CD4-positive, alpha-beta T cell treated with Interleukin-4 for 1 hour (primary cell): ENCODE measurements around the gene SNAI3.

ENCODE experiments used
- DNase-seq, 2 donors: peaks; one replicate each; pipeline ENCODE4 v3.0.0-alpha.2; 2020 to 2022

The SNAI3 gene

GRCh38 chr16:88703486-88704309, 17.4 kb upstream of the SNAI3 start:
- DNase-seq = peak; percentile 67 to 74

- DNase-seq = peak in 1 of 2 donors; percentile 21
Measured at GRCh38 chr16:88702371-88703210, 16.3 kb upstream of the SNAI3 start.

- peak in 1 of 2 donors; percentile 19 for DNase-seq
Measured at GRCh38 chr16:88701581-88702370, 15.5 kb upstream of the SNAI3 start.

- peak; percentile 94 for DNase-seq
Measured at GRCh38 chr16:88700636-88701482, 14.6 kb upstream of the SNAI3 start.

- DNase-seq = no peak
Measured at GRCh38 chr16:88700322-88700635, 14.0 kb upstream of the SNAI3 start.

- DNase-seq = no peak
Measured at GRCh38 chr16:88699180-88699579, 12.9 kb upstream of the SNAI3 start.

- DNase-seq = no peak
Measured at GRCh38 chr16:88698646-88699045, 12.3 kb upstream of the SNAI3 start.

- peak in 1 of 2 donors; percentile 30 for DNase-seq
Measured at GRCh38 chr16:88697831-88698615, 11.7 kb upstream of the SNAI3 start.

GRCh38 chr16:88697116-88697830, 11.0 kb upstream of the SNAI3 start:
- DNase-seq = no peak

GRCh38 chr16:88696441-88696840, 10.1 kb upstream of the SNAI3 start:
- DNase-seq = no peak

- no peak for DNase-seq
Measured at GRCh38 chr16:88695753-88696152, 9.4 kb upstream of the SNAI3 start.

GRCh38 chr16:88695218-88695617, 8.9 kb upstream of the SNAI3 start:
- no peak for DNase-seq

- no peak for DNase-seq
Measured at GRCh38 chr16:88694221-88695087, 8.1 kb upstream of the SNAI3 start.

- DNase-seq = no peak
Measured at GRCh38 chr16:88693420-88694177, 7.3 kb upstream of the SNAI3 start.

GRCh38 chr16:88692861-88693260, 6.6 kb upstream of the SNAI3 start:
- DNase-seq = no peak

GRCh38 chr16:88691924-88692560, 5.7 kb upstream of the SNAI3 start:
- DNase-seq = peak; percentile 52 to 64

- no peak for DNase-seq
Measured at GRCh38 chr16:88691129-88691813, 5.0 kb upstream of the SNAI3 start.
